Peyer's patch (tissue), 4 donors: ENCODE data around the gene CYFIP1. TPM values are rescaled to one million over a fixed set of nuclear protein-coding genes. Genes with fewer than 3 reads are reported as not detected.
A peak's percentile ranks its signal among the peaks of the same experiment; 100 is the strongest.

ENCODE experiments used
- DNase-seq, 3 donors: peaks; one replicate each; pipeline ENCODE4 v3.0.0-alpha.2; 2017 to 2019
- H3K27ac ChIP-seq, 4 donors: fragments of 200-600 bp; sonication (generic); one replicate each; pipeline ENCODE4 v1.5.1; 2016 to 2019
- H3K27me3 ChIP-seq, 2 donors: fragments of 200-600 bp; sonication (generic); one replicate each; pipeline ENCODE4 v1.5.1; 2019
- H3K36me3 ChIP-seq, 3 donors: fragments of 200-600 bp; sonication (generic); one replicate each; pipeline ENCODE4 v1.5.1; 2016 to 2019
- H3K4me1 ChIP-seq, 4 donors: fragments of 200-600 bp; sonication (generic); one replicate each; pipeline ENCODE4 v1.5.1; 2016 to 2019
- H3K4me3 ChIP-seq, 4 donors: fragments of 200-600 bp; sonication (generic); 1 replicate in 3 of 4; 2 replicates in 1 of 4; pipeline ENCODE4 v1.5.1; 2016 to 2019; ENCODE audit warnings: mild to moderate bottlenecking in 1 of 4
- H3K9me3 ChIP-seq, 4 donors: fragments of 200-600 bp; sonication (generic); one replicate each; pipeline ENCODE4 v1.5.1; 2016 to 2019; ENCODE audit warnings: mild to moderate bottlenecking in 1 of 4
- POLR2A ChIP-seq, 2 donors: fragments of 450-650 bp; IDR thresholded peaks; one replicate each; pipeline ENCODE4 v1.5.1; 2017; ENCODE audit warnings: antibody characterized with exemption in 2 of 2, mild to moderate bottlenecking in 2 of 2, moderate library complexity in 2 of 2
- total RNA-seq, 4 donors: library from RNA; depleted of rRNA; stranded (reverse); fragments of >200 nt; gene quantifications; one replicate each; pipeline ENCODE4 v1.1.0, GENCODE V29; 2016
- TF ChIP-seq, protein P1 (sequence below), 6 experiments: fragments of 450-650 bp in 4 of 6; fragments of 200-600 bp in 2 of 6; sonication (generic) in 1 of 6; IDR thresholded peaks; one replicate each; pipeline ENCODE4 v1.5.1; 2017 to 2019; ENCODE audit warnings: antibody characterized with exemption in 6 of 6, mild to moderate bottlenecking in 3 of 6, moderate library complexity in 1 of 6

The CYFIP1 gene
- total RNA-seq, 4 donors from 2014 or later = 61.9 to 139 (median 117) TPM

DNA sequence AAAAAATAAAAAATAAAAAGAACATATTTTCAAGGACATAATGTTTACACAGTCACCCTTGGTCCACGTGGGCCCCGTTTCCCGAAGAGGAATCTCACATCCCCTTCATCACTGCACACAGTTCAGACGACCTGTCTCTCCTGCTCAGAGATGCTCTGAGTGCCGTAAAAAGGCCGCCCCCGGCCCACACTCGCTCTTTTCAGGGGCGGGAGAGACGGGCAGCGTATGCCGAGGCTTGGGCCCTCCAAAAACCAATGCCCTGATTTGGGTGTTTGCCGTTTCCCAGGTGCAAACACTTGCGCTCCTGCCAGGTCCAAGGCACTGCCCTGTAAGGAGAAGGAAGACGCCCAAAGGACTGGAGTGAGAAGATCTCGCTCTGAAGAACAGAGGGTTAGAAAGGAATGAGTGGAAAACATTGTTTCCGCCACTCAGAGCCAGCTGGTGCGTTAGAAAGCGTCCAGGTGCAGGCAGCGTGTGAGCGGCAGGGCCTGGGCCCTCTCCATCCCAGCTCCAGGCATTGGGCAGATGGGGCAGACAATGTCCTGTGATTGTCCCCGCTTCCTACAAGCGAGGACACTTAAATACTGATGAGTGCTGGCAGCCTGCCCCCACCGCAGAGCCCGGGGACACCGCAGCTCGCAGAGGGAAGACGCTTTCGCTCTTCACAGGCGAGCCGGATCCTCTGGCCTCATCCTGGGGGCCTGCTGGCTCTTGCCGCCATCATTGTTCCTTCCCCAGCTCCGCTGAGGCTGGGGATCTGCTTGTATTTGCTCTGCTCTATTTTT lies 88.5 kb downstream of the CYFIP1 start:
- no peak for DNase-seq
- TF ChIP-seq, protein P1, sequence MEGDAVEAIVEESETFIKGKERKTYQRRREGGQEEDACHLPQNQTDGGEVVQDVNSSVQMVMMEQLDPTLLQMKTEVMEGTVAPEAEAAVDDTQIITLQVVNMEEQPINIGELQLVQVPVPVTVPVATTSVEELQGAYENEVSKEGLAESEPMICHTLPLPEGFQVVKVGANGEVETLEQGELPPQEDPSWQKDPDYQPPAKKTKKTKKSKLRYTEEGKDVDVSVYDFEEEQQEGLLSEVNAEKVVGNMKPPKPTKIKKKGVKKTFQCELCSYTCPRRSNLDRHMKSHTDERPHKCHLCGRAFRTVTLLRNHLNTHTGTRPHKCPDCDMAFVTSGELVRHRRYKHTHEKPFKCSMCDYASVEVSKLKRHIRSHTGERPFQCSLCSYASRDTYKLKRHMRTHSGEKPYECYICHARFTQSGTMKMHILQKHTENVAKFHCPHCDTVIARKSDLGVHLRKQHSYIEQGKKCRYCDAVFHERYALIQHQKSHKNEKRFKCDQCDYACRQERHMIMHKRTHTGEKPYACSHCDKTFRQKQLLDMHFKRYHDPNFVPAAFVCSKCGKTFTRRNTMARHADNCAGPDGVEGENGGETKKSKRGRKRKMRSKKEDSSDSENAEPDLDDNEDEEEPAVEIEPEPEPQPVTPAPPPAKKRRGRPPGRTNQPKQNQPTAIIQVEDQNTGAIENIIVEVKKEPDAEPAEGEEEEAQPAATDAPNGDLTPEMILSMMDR (IDR thresholded peaks at IDR 0.05) = no peak
- TF ChIP-seq POLR2A (IDR thresholded peaks at IDR 0.05) = no peak
- no peak overlapping the region for H3K27ac ChIP-seq
- H3K36me3 ChIP-seq = peaks cover 0 to 34% (median 0%) of the 10 kb centered on the region in 3 donors
- no peaks in the 10 kb centered on the region for H3K27me3 ChIP-seq
- H3K9me3 ChIP-seq = no peaks in the 10 kb centered on the region
- no peak overlapping the region for H3K4me3 ChIP-seq
- H3K4me1 ChIP-seq = no peaks in the 10 kb centered on the region

DNA sequence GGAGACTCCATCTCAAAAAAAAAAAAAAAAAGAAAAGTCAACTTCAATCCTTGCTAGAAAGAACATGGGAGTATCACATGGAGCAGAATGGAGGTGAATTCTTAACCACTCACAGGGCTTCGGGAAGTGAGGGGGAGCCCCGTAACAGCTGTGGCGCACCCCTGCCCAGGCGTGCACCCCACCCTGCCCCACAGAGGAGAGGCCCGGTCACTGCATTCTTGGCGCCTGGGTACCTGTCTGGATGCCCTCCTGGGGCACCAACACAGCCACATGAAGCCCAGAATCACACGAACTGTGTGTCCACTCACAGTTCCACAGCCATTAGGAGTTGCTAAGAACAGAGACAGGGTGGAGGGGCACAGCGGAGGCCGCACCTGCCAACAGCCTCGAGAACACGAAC lies 89.9 kb downstream of the CYFIP1 start:
- no peak for TF ChIP-seq POLR2A (IDR thresholded peaks at IDR 0.05)
- TF ChIP-seq, protein P1 (IDR thresholded peaks at IDR 0.05) = no peak
- no peak overlapping the region for H3K4me3 ChIP-seq
- no peaks in the 10 kb centered on the region for H3K9me3 ChIP-seq
- H3K4me1 ChIP-seq = peaks cover 0 to 4% (median 0%) of the 10 kb centered on the region in 4 donors
- H3K27me3 ChIP-seq = no peaks in the 10 kb centered on the region
- DNase-seq = no peak
- peaks cover 0 to 34% (median 0%) of the 10 kb centered on the region in 3 donors for H3K36me3 ChIP-seq
- no peak overlapping the region for H3K27ac ChIP-seq

DNA sequence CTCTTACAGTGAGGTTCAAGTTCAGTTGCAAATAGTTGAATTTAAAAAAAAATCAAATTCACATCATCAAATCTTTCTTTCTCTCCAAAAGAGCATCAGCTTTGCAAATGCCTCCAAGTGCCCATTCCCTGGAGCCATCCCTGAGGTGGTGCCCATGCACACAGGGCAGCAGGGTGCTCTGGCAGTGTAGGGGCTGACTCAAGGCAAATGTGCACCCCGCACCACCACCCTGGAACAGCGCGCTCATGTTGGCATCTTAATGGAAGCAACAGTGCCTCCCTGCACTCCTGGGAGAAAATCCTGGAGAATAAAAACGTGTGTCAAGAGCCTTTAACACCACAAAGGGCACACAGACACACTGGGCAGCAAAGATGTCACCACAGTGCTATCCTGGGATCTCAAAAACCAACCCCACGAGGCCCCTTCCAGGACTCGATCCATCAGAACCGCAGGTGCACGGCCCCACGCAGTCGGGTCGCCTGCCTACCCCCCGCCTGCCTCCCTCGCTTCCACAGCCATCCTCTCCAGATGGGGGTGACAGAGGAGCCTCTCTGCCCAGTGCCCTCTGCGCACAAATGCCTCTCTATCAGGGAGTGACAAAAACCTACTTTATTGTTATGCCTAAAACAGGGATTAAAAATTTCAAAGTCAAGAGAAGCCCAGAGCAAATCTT lies 90.9 kb downstream of the CYFIP1 start:
- no peak overlapping the region for H3K27ac ChIP-seq
- no peaks in the 10 kb centered on the region for H3K27me3 ChIP-seq
- DNase-seq = no peak
- peaks cover 0 to 34% (median 0%) of the 10 kb centered on the region in 3 donors for H3K36me3 ChIP-seq
- H3K4me1 ChIP-seq = peaks cover 0 to 14% (median 0%) of the 10 kb centered on the region in 4 donors
- H3K9me3 ChIP-seq = no peaks in the 10 kb centered on the region
- H3K4me3 ChIP-seq = no peak overlapping the region
- TF ChIP-seq, protein P1 (IDR thresholded peaks at IDR 0.05) = no peak
- no peak for TF ChIP-seq POLR2A (IDR thresholded peaks at IDR 0.05)

DNA sequence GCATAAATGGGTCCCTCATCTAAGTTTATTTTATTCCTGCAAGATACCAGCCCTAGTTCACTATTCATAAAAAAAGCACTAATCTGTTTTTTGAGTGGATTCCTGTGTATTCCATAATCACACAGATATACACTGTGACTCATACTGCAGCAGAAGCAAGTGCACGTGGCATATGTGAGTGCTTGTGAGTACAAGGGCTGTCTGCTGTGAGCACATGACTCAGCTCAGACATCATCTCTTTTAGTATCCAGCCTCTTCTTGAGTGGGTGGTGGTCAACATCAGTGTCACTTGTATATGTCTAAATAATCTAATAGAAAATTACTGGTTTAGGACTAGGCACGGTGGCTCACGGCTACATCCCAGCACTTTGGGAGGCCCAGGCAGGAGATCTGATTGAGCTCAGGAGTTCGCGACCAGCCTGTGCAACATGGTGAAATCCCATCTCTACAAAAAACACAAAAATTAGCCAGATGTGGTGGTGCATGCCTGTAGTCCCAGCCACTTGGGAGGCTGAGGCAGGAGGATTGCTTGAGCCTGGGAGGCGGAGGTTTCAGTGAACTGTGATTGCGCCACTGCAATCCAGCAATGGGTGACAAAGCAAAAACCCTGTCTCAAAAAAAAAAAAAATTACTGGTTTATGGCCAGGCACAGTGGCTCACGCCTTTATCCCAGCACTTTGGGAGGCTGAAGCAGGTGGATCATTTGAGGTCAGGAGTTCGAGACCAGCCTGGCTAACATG lies 91.9 kb downstream of the CYFIP1 start:
- DNase-seq = no peak

More for the DNA sequence above, 91.9 kb downstream of the CYFIP1 start:
- H3K4me3 ChIP-seq = no peak overlapping the region
- H3K9me3 ChIP-seq = no peaks in the 10 kb centered on the region
- H3K4me1 ChIP-seq = peaks cover 0 to 15% (median 0%) of the 10 kb centered on the region in 4 donors
- H3K27me3 ChIP-seq = no peaks in the 10 kb centered on the region
- TF ChIP-seq, protein P1 (IDR thresholded peaks at IDR 0.05) = no peak
- no peak for TF ChIP-seq POLR2A (IDR thresholded peaks at IDR 0.05)
- H3K27ac ChIP-seq = peak overlapping the region in 2 of 4 donors; percentile 38 to 49
- peaks cover 0 to 27% (median 0%) of the 10 kb centered on the region in 3 donors for H3K36me3 ChIP-seq
